HG02798 (cell line): ENCODE measurements around the gene SNAI3.

ENCODE experiments used
- ATAC-seq: cut with Tn5 transposase; IDR thresholded peaks from one replicate; pipeline ENCODE4 v1.9.1; 2021; ENCODE audit warnings: mild to moderate bottlenecking; ENCODE audit not compliant: unreplicated experiment, poor library complexity

The SNAI3 gene

DNA sequence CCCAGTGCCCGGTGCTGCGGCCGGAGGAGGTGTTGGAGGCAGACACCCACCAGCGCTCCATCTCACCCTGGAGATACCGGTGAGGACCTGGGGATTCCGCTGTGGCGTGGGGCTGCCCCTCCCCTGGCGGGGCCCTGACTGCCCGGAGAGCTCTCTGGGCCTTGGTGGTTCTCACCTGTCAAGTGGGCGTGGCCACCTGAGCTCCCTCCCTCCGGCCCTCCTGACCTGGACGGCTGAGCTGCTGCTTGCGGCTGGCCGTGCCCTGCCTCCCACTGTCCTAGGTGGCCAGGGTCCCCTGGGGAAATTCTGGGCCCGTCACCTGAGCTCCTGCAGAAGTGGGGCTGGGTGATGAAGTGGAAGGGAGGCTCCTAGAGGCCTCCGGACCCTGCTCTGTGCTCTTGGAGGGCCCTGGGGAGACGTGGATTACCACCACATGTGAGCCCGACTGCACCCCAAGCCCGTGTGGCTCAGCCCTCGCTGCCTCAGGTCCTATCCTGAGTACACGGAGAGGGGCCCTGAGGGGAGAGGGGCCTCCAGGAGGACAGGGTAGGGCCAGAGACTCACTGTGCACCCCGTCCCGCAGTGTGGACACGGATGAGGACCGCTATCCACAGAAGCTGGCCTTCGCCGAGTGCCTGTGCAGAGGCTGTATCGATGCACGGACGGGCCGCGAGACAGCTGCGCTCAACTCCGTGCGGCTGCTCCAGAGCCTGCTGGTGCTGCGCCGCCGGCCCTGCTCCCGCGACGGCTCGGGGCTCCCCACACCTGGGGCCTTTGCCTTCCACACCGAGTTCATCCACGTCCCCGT lies 46.9 kb downstream of the SNAI3 start:
- ATAC-seq = no peak

DNA sequence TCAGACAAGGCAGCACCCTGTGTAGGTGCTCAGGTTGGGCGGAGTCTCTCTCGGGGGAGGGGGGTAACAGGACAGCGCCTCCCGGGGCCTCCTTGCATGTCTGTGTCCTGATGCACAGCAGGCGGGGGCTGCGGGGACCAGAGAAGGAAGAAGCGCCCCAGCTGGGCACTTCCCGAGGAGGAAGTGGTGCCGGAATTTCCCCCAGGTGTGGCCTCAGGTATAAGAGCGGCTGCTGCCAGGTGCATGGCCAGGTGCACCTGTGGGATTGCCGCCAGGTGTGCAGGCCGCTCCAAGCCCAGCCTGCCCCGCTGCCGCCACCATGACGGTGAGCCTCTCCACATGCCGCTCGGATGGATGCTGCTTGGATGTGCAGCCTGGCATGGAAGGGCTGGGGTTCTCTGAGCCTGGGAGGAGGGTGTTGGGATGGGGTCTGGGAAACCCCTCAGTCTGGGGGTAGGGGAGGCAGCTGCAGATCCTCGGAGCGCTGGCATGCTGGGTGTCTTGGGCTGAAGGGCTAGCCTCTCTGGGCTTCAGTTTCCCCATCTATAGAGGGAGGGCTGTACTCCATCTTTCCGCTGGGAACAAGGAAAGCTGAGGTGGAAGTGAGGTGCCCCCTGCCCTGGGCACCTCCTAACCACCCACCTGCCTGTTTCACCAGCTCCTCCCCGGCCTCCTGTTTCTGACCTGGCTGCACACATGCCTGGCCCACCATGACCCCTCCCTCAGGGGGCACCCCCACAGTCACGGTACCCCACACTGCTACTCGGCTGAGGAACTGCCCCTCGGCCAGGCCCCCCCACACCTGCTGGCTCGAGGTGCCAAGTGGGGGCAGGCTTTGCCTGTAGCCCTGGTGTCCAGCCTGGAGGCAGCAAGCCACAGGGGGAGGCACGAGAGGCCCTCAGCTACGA lies 47.7 kb downstream of the SNAI3 start, which contains the start of gene IL17C:
Gene IL17C (plus strand): TSS at position 250 of the 908 bp plus-strand sequence. CDS start 70 bp downstream, at position 320.
- no peak for ATAC-seq

GRCh38 chr16:88636488-88637265 lies 49.6 kb downstream of the SNAI3 start:
- no peak for ATAC-seq

DNA sequence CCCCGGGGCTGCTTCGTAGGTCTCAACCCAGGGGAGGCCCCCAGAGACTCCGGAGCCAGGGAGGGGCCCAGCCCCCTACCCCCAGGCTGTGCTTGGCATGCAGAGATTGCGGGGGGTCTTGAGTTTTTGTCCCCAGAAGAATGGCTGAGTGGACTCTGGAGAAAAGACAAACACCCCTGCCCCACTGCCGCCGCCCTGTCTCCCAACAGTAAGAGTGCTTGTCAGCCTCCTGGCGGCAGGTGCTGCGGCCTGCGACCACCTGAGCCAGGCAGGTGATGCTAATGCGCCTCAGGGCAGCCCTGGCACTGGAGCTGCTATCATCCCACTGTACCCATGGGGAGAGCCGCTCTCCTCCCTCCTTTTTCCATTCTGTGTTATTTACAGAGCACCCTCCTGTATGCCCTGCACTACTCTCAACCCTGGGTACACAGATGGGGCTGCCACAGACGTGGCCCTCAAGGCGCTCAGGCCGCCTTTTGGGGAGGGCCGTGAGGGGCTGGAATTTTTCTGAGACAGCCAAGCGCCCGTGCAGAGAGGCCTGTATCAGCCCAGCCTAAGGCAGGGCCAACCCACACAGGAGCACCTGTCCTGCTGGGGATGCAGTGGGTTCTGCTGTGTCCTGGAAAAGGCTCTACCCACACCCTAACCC lies 50.5 kb downstream of the SNAI3 start:
- ATAC-seq = no peak

GRCh38 chr16:88634994-88635670 lies 51.2 kb downstream of the SNAI3 start:
- ATAC-seq = no peak

DNA sequence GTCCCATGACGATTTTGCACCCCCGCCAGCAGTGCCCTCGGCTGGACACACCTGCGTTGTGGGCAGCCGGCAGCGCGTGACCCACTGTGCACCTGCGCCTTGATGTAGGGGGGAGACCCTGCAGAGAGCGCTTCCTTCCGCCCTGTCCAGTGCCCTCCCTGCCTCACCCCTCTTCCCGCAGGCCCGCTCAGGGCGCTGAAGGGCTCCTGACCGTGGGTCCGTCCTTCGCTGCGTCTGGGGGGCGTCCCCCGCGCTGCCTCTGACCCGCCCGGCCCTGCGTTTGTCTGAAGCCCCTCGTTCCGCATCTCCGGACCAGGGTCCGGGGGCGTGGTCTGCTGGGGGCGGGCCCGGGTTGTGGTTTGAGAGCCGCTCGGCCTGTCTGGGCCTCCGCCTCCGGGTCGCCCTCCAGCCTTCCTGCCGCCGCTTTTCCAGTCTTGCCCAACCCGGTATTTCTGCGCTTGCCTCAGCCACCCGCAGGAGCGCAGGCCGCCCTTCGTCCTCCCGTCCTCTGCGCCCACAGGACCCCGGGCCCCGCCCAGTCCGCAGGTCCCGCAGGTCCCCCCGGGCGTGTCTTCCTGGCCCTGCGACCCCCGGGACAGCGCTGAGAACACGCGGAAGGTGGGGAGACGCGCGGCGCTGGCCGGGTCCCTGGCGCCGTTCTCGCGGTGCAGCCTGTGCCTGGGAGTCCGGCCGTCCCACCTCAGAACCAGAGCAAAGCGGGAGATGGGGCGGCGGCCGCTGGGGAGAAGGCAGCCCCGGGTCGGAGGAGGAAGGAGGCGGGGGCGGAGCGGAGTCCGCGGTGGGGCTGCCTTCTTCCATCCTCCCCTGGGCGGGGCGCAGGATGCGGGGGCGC lies 51.9 kb downstream of the SNAI3 start:
- ATAC-seq = peak; percentile 46

DNA sequence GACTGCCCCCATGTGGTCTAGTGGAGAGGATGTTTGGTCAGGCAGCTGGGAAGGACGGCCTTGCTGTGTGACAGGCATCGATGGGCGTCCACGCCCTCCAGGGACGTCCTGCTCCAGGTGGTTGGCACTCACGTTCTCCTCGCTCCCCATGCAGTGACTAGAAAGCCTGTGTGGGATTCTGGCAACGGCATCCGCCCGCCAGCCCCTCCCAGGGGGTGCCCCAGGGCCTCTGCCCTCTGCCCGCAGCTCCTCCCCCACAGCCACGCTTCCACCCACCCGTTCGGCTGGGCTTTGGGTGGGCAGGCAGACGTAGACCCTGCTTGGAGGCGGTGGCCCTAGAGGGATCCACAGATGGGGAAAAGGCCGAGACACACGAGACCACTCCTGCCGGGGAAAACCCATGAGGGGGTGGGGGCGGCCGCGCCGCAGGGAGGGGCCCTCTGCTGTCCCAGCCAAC lies 52.6 kb downstream of the SNAI3 start:
- ATAC-seq = peak; percentile 28

GRCh38 chr16:88632587-88632930 lies 53.7 kb downstream of the SNAI3 start:
- ATAC-seq = no peak

DNA sequence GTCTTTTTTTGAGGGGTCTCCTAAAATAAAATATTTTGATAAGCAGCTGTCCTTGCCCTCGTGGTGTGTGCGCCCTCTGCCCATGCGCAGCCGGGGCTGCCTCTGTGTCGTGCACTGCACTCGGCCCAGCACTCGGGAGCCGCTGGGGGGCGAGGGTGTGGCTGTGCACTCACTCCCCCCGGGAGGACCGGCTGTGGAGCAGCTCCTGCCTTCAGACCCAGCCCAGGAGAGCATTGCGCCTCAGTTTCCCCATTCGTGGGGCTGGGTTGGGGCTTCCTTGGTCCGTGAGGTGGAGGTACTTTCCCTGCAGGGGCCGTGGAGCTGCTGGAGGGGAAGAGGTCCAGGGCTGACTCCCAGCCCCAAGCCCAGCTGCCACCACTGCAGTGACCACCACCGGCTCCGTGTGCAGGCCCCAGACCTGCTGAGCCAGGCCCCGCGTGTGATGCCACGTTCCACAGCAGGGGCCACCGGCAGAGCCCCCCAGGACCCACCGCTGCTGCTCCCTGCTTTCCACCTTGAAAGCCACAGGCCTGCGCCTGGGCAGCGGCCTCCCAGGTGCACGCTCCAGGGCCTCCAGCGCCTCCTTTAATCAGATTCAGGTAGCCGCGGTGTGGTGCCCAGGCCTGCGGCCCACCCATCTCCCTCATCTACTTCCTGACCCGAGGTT lies 54.3 kb downstream of the SNAI3 start:
- no peak for ATAC-seq

- no peak for ATAC-seq
Measured at GRCh38 chr16:88631384-88631783, 54.9 kb downstream of the SNAI3 start.

- ATAC-seq = no peak
Measured at GRCh38 chr16:88630941-88631340, 55.4 kb downstream of the SNAI3 start.

- no peak for ATAC-seq
Measured at GRCh38 chr16:88630433-88630832, 55.9 kb downstream of the SNAI3 start.

GRCh38 chr16:88629835-88630234 lies 56.5 kb downstream of the SNAI3 start:
- ATAC-seq = no peak

DNA sequence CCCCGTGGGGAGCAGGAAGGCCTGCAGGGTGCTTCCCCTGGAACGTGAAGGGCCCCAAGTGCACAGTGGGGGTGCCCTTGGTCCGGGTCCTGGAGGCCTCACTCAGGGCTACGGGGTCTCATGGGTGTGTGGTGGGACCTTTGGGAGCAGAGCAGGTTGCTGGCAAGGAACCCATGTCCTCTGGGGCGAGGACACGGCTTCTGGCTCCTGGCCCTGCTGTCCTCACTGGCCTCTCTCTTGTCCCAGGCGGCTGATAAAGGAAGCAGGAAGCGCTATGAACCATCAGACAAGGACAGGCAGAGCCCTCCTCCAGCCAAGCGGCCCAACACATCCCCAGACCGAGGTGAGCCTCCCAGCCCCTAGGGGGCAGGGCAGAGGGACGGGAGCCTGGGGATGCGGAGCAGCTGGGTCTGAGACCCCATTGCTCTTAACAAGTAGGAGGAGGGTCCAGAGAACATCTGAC lies 57.8 kb downstream of the SNAI3 start:
- no peak for ATAC-seq
